Epithelial cell of prostate (primary cell): Measurements from ENCODE around the gene ATP8B4.

Experiments
- DNase-seq: peaks from one replicate; pipeline ENCODE4 v3.0.0-alpha.2; 2011; ENCODE audit warnings: low read depth, low spot score
- H3K27ac ChIP-seq: fragments of 450-650 bp; 2 replicates; pipeline ENCODE4 v1.5.1; 2017; ENCODE audit warnings: mild to moderate bottlenecking

The ATP8B4 gene

GRCh38 chr15:50044406-50044805 lies 74.6 kb downstream of the ATP8B4 start:
- H3K27ac ChIP-seq = no peak overlapping the region
- no peak for DNase-seq

- no peak overlapping the region for H3K27ac ChIP-seq
- DNase-seq = no peak
Measured at GRCh38 chr15:50042775-50043174, 76.3 kb downstream of the ATP8B4 start.

GRCh38 chr15:50030456-50030855 lies 88.6 kb downstream of the ATP8B4 start:
- DNase-seq = no peak
- H3K27ac ChIP-seq = no peak overlapping the region

DNA sequence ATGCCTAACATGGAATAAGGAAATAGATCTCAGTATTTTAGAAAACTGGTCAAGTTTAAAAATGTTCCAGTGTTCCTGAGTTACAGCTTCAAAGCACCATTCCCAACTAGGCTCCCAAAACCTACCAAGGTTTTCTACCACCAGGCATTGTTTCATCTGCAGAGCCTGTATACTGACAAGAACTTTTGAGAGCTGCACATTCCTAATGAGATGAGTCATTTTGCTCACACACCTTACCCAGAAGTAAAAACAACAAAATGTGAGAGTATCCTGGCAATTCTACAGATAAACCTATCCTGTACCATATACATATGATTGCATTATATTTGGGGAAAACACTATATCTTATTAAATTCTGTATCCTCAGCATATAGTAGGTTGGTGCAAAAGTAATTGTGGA lies 90.7 kb downstream of the ATP8B4 start:
- H3K27ac ChIP-seq = no peak overlapping the region
- DNase-seq = peak; percentile 5

- H3K27ac ChIP-seq = no peak overlapping the region
- no peak for DNase-seq
Measured at GRCh38 chr15:50024281-50024680, 94.8 kb downstream of the ATP8B4 start.

DNA sequence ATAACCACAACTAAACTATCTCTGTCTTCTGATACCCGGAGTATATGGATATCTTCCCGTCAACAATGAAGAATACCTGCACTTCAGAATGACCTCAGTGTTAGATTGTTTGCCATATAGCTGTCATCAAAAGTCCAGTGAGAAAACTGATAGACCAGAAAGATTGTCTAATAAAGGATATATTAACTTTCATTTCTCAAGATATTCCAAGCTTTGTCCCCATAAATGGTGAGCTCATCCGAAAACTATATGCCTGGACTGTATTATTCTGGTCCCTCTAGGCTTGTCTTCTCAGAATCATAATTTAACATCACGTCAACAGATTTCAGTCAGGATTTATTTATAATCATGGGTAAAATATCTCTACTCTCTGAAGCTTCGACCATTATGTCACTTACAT lies 100.5 kb downstream of the ATP8B4 start:
- no peak overlapping the region for H3K27ac ChIP-seq
- no peak for DNase-seq

DNA sequence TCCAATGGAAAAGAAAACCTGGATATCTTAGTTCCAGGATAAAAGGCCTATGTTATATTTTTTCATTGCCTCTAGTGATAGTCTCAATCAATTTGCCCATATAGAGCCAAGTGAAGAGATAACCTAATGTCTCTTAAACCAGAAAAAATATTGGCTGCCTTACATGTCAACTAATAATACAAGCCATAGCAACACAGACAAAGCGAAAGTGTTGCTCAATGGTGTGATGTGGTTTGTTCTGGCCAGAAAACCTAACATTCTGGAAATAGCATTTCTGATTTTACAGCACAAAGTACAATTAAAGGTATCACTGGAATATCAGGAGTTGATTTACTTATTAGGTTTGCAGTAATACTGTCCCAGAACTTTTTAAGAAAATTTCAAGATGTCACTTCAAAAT lies 101.5 kb downstream of the ATP8B4 start:
- DNase-seq = no peak
- H3K27ac ChIP-seq = no peak overlapping the region

DNA sequence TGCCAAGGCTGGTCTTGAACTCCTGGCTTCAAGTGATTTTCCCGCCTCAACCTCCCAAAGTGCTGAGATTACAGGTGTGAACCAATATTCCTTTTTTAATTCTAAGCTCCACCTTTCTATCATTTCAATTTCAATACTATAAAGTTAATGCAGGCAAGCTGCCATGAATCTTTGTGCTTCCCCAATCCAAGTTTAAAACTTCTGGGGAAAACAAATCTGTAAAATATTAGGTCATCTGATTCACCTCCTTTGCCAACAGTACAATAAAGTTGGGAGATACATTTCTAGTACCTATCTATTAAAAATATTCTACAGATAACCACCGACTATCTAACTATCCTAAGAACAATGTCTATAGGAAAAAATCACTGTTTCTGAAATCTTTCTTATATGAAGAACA lies 102.1 kb downstream of the ATP8B4 start:
- DNase-seq = no peak
- H3K27ac ChIP-seq = no peak overlapping the region

- no peak for DNase-seq
- no peak overlapping the region for H3K27ac ChIP-seq
Measured at GRCh38 chr15:50012790-50013189, 106.2 kb downstream of the ATP8B4 start.

DNA sequence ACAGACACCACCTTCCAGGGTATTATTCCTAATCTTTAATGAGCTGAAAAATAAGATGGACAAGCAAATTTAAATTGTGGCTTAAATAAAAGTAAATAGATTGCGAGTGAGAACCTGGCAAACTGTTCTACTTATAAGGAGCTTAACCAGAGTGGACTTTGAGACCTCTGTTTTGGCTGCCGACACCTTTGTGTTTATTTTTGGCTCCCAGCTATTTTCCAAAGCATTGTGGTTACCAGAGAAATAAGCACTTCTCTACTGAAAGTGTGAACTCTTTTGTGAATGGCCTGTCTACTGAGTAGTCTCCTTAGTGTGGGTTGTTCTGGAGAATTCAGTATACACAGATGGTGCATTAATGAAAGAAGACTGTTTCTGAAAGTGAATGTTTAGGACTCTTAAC lies 109.4 kb downstream of the ATP8B4 start:
- H3K27ac ChIP-seq = no peak overlapping the region
- no peak for DNase-seq

DNA sequence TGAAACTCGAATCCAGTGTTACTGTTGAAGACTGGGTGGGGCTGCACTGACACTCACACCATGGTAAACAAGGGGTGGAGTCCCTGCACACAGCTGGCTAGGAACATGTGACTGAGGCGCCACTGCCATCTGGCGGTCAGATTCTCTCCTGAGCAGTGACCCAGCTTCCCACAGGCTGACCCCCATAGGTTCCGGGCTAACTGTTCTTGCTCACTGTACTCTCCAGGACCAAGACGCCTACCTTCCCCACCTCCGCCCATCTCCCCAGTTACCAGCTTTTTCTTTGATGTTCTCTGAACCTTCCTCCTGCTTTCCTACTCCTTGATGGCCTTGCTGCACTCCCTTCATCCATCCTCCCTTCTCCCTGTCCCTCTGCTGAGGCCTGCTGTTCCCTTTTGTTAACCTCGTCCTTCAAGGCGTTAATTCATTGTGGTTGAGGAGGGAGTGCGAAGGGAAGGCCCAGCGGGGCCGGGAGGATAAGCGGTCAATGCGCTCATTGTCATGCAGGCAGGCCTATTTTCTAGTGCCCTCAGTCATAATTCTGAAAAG lies 115.2 kb downstream of the ATP8B4 start:
- DNase-seq = peak; percentile 33
- no peak overlapping the region for H3K27ac ChIP-seq

GRCh38 chr15:49991587-49991986 lies 127.4 kb downstream of the ATP8B4 start:
- no peak for DNase-seq
- no peak overlapping the region for H3K27ac ChIP-seq

- H3K27ac ChIP-seq = no peak overlapping the region
- no peak for DNase-seq
Measured at GRCh38 chr15:49990835-49991545, 128.0 kb downstream of the ATP8B4 start.

GRCh38 chr15:49989498-49989897 lies 129.5 kb downstream of the ATP8B4 start:
- H3K27ac ChIP-seq = no peak overlapping the region
- no peak for DNase-seq

DNA sequence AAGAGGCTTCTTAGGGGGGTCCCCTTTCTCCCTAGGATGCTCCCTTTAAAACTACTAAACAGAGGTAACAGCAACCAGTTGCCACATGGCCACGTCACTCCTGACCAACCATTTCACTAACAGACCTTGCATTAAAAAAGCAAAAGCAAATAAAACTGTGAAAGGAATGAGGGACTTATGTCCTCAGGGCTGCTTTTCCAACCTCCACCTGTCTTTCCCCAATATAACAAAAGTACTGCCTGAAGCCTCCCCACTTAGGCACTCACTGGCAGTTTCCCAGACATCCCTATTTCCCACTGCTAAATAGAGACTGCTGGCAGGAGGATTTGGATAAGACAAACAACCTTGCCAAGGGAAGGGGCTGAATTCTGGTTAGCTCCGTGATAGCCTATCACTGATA lies 130.3 kb downstream of the ATP8B4 start:
- no peak for DNase-seq
- H3K27ac ChIP-seq = no peak overlapping the region

GRCh38 chr15:49987896-49988295 lies 131.1 kb downstream of the ATP8B4 start:
- H3K27ac ChIP-seq = no peak overlapping the region
- no peak for DNase-seq

DNA sequence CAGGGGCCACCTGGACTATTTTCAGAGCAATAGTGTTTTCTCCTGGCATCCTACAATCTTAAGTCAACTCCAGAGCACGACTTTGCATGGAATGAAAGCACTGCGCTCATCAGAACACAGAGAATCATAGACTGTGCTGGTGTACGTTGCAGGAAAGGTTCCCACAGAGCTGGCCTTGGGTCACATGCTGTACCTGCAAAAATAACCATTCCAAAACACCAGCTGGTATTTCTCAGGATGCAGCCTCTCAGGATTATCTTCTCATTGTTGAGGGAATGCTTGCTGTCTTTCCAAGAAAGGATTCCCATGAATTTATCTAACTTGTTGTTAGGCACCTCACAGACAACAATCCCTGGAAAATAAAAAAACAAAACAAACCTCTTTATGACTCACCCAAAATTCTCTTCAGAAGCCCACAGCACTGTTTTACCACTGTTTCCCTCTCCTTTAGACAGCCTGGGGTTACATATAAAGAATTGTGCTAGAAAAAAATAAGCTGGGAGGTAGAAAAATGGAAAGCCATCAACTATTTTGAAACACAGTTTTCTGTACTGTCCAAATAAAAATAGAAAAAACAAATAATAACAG lies 131.7 kb downstream of the ATP8B4 start:
- DNase-seq = no peak
- no peak overlapping the region for H3K27ac ChIP-seq

DNA sequence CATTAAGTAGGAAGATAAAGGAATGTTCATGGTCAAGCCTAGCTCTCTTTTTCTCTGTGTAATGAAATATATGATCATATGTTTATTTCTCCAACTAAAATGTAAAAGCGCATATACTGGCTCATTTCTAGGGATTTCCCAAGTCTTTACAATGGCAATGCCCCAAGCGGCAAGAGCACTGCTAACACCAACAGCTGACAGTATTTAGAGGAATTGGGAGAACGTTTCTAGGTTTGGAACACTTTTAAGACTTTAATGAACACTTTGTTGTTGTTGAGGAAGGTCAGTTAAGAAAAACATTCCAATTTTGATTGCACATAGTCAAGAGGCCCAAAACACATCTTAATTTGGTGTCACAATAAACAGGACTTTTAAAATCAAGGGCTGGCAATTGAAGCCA lies 132.7 kb downstream of the ATP8B4 start:
- no peak overlapping the region for H3K27ac ChIP-seq
- no peak for DNase-seq

GRCh38 chr15:49985463-49985862 lies 133.6 kb downstream of the ATP8B4 start:
- no peak overlapping the region for H3K27ac ChIP-seq
- DNase-seq = no peak

GRCh38 chr15:49984436-49984835 lies 134.6 kb downstream of the ATP8B4 start:
- DNase-seq = no peak

GRCh38 chr15:49982584-49982983 lies 136.4 kb downstream of the ATP8B4 start:
- no peak overlapping the region for H3K27ac ChIP-seq
- DNase-seq = no peak

More at GRCh38 chr15:49984436-49984835, 134.6 kb downstream of the ATP8B4 start:
- H3K27ac ChIP-seq = no peak overlapping the region
